ENCODE data around the gene MAP3K5.

GRCh38 chr6:136701045-136701444 lies 91.2 kb downstream of the MAP3K5 start:
- TF ChIP-seq POLR2A (IDR thresholded peaks at IDR 0.05) (no peak), CTCF (IDR thresholded peaks at IDR 0.05) (no peak)
